ENCODE results near the gene ZNF830. TPM values are rescaled to one million over a fixed set of nuclear protein-coding genes. Genes with fewer than 3 reads are reported as not detected.

ZNF830 gene
- total RNA-seq, 2 donors from 2014 or later = 12.6 to 14.3 TPM

DNA sequence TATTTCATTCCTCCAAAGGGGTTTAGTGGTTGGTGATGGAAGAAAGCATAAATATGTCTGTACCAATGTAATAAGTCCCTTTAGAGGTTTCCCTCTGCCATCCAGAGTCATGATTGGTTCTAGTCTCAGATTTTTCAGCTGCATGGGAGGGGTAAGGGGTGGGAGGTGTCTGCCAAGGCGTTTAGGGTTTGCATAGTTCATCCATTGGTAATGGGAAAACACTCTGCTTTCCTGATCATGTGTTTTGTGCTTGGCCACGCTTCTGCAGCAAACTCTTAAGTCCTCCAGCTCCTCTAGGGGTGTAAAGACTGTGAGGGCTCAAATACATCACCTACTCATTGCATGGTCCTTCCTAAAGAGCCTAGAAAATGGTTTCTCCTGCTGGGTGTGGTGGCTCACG, 48.8 kb downstream of the ZNF830 start:
- TF ChIP-seq, protein P1, sequence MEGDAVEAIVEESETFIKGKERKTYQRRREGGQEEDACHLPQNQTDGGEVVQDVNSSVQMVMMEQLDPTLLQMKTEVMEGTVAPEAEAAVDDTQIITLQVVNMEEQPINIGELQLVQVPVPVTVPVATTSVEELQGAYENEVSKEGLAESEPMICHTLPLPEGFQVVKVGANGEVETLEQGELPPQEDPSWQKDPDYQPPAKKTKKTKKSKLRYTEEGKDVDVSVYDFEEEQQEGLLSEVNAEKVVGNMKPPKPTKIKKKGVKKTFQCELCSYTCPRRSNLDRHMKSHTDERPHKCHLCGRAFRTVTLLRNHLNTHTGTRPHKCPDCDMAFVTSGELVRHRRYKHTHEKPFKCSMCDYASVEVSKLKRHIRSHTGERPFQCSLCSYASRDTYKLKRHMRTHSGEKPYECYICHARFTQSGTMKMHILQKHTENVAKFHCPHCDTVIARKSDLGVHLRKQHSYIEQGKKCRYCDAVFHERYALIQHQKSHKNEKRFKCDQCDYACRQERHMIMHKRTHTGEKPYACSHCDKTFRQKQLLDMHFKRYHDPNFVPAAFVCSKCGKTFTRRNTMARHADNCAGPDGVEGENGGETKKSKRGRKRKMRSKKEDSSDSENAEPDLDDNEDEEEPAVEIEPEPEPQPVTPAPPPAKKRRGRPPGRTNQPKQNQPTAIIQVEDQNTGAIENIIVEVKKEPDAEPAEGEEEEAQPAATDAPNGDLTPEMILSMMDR (IDR thresholded peaks at IDR 0.05) = no peak
- intact Hi-C loops (cut with DNase I) = no loop called here

DNA sequence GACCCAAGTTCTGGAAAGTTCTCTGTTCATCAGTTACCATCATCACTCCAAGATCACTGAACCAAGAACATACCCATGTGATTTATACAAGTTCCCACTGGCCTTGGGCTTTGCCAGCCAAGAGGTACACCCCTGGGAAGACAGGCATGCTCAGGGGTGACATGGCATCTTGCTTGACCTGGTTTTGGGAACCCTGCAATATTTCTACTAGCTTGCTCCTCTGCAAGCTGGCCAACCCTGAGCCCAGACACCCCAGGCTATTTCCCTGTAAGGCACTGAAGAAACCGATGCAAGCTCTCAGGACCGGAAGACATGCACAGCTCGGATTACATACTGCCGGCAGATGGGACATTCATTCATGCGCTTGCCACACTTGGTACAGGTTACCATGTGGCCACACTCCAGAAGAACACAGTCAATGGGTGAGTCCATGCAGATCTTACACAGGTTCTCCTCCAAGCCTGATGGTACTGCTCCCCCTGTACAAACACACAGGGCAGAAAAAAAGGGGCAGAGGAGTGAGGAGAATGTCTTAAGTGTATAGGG, 50.4 kb downstream of the ZNF830 start:
- Histone ChIP-seq H3K27ac (no peak overlapping the region), H3K36me3 (peaks cover 6% of the 10 kb centered on the region), H3K27me3 (no peaks in the 10 kb centered on the region), H3K4me3 (no peak overlapping the region), H3K9ac (ENCODE audit: low read depth in 2 of 2, low read length in 2 of 2) (no peak overlapping the region), H3K4me1 (no peaks in the 10 kb centered on the region), H3K9me3 (no peaks in the 10 kb centered on the region)
- DNase-seq = no peak
- intact Hi-C loops (cut with DNase I) = no loop called here
- TF ChIP-seq, protein P1 (IDR thresholded peaks at IDR 0.05) = no peak

More for the DNA sequence above, 48.8 kb downstream of the ZNF830 start:
- Histone ChIP-seq H3K36me3 (no peaks in the 10 kb centered on the region), H3K27ac (no peak overlapping the region), H3K4me3 (no peak overlapping the region), H3K4me1 (no peaks in the 10 kb centered on the region), H3K9me3 (no peaks in the 10 kb centered on the region), H3K27me3 (no peaks in the 10 kb centered on the region), H3K9ac (ENCODE audit: low read depth in 2 of 2, low read length in 2 of 2) (no peak overlapping the region)
- DNase-seq = no peak

Other genes with a start within 250 kb of the ZNF830 start
- 1 to 10 TPM in 1 of 2 donors, under 1 TPM in 1; 0.67 to 2.3 TPM for gene CCT6B, start 80 bp upstream of the ZNF830 start, total RNA-seq
- gene LIG3, start 19.0 kb downstream of the ZNF830 start, total RNA-seq = 10 to 100 TPM; 29.1 to 42.9 TPM
- 10 to 100 TPM; 48.4 to 82.5 TPM for gene RFFL, start 102.2 kb downstream of the ZNF830 start, total RNA-seq
- gene RAD51D, start 158.3 kb downstream of the ZNF830 start, total RNA-seq = 10 to 100 TPM in 1 of 2 donors, 1 to 10 TPM in 1; 6.1 to 17.3 TPM
- not detected for gene FNDC8, start 160.1 kb downstream of the ZNF830 start, total RNA-seq
- 10 to 100 TPM in 1 of 2 donors, 1 to 10 TPM in 1; 9.1 to 18.5 TPM for gene NLE1, start 180.8 kb downstream of the ZNF830 start, total RNA-seq
- not detected for gene UNC45B, start 186.3 kb downstream of the ZNF830 start, total RNA-seq
- not detected for gene SLC35G3, start 232.9 kb downstream of the ZNF830 start, total RNA-seq